Motor neuron (in vitro differentiated cells): ENCODE data around the gene RASL11B. TPM values are rescaled to one million over a fixed set of nuclear protein-coding genes. Genes with fewer than 3 reads are reported as not detected.

ENCODE experiments used
- ATAC-seq, 8 experiments: fragments of 200-7000 bp; cut with Tn5 transposase; replicated peaks in 6 of 8; 2 replicates each; pipeline ENCODE4 v1.8.0; 2021; ENCODE audit warnings: mild to moderate bottlenecking in 8 of 8, moderate library complexity in 8 of 8
- H3K27ac ChIP-seq, 2 donors: fragments of 250-450 bp; sonication (Bioruptor Pico); 2 replicates each; pipeline ENCODE4 v1.9.0; 2021; ENCODE audit warnings: antibody characterized with exemption in 2 of 2, mild to moderate bottlenecking in 2 of 2, moderate library complexity in 1 of 2
- H3K4me1 ChIP-seq, 2 donors: fragments of 250-450 bp; sonication (Bioruptor Pico); replicated peaks in 1 of 2; 2 replicates each; pipeline ENCODE4 v1.6.1; 2021; ENCODE audit warnings: antibody characterized with exemption in 2 of 2, mild to moderate bottlenecking in 2 of 2, moderate library complexity in 1 of 2
- H3K4me3 ChIP-seq, 5 donors: fragments of 250-450 bp; sonication (Bioruptor Pico); 2 replicates each; pipeline ENCODE4 v1.9.0; 2021; ENCODE audit warnings: antibody characterized with exemption in 5 of 5, mild to moderate bottlenecking in 5 of 5, moderate library complexity in 4 of 5
- WGBS, 10 experiments: fragments of 450-650 bp; shearing (Covaris generic); methylation state at CpG; one replicate each; pipeline ENCODE4 v1.0.0; 2022; 5-methylcytosine and 5-hydroxymethylcytosine counted together
- in situ Hi-C, 9 experiments: fragments of 400-800 bp; cut with MboI; loops; one replicate each; pipeline ENCODE4 v1.15.0; 2021; ENCODE audit warnings: low sequenced_read_pairs in 9 of 9, low pct_unique_long_range_greater_than_20kb in 2 of 9; ENCODE audit not compliant: unreplicated experiment in 9 of 9
- total RNA-seq, 8 experiments: library from RNA; unstranded; fragments of 300-600 nt; gene quantifications; 2 replicates each; pipeline versions ENCODE4 v1.2.3 to v1.2.4, GENCODE V29; 2022

Gene RASL11B
- total RNA-seq, 8 experiments from 2014 or later, result 0.41 to 17.7 (median 2.5) TPM

- H3K4me3 ChIP-seq, result no peak overlapping the region
- H3K27ac ChIP-seq, result no peak overlapping the region
- in situ Hi-C loops, result no loop called here
- peaks cover 0 to 3% of the 10 kb centered on the region in 2 donors for H3K4me1 ChIP-seq
- ATAC-seq, result peak in 2 of 8 experiments; percentile 20 to 70
- 14 to 100% (median 80%) methylated on average over 1 to 2 of the region's 2 CpGs for WGBS, 10 experiments
These were observed 50.5 kb downstream of the RASL11B start for GRCh38 chr4:52912608-52913007.

- no peak for ATAC-seq
- WGBS, 10 experiments, result 53 to 100% (median 91%) methylated on average over 1 to 3 of the region's 3 CpGs; no CpG with 5 or more reads in 2 of the 10 experiments
- Histone ChIP-seq H3K27ac (no peak overlapping the region), H3K4me1 (peaks cover 0 to 3% of the 10 kb centered on the region in 2 donors), H3K4me3 (no peak overlapping the region)
- in situ Hi-C loops, result no loop called here
These were observed 52.0 kb downstream of the RASL11B start for GRCh38 chr4:52914051-52914605.

- H3K27ac ChIP-seq, result no peak overlapping the region
- ATAC-seq, result no peak
These were observed 53.1 kb downstream of the RASL11B start for GRCh38 chr4:52915191-52915590.

GRCh38 chr4:52915730-52916300 is 53.7 kb downstream of the RASL11B start:
- WGBS, 10 experiments, result 80 to 92% (median 91%) methylated on average over 1 to 6 of the region's 6 CpGs; no CpG with 5 or more reads in 6 of the 10 experiments
- Histone ChIP-seq H3K4me3 (no peak overlapping the region), H3K4me1 (peaks cover 0 to 3% of the 10 kb centered on the region in 2 donors), H3K27ac (no peak overlapping the region)
- in situ Hi-C loops, result no loop called here
- peak in 1 of 8 experiments; percentile 10 for ATAC-seq

More at GRCh38 chr4:52915191-52915590, 53.1 kb downstream of the RASL11B start:
- H3K4me3 ChIP-seq, result no peak overlapping the region
- H3K4me1 ChIP-seq, result peaks cover 0 to 3% of the 10 kb centered on the region in 2 donors
- in situ Hi-C loops, result no loop called here

Other genes starting within 250 kb of the RASL11B start
- gene USP46, start 203.0 kb upstream of the RASL11B start, total RNA-seq, result 10 to 100 TPM in 6 of 8 experiments, 1 to 10 TPM in 2; 9.2 to 20.7 (median 13.0) TPM
- under 1 TPM in 7 of 8 experiments, not detected in 1; 0.05 to 0.66 (median 0.28) TPM for gene ERVMER34-1, start 110.9 kb upstream of the RASL11B start, total RNA-seq